Stimulated activated CD4-positive, alpha-beta T cell treated with anti-CD3 and anti-CD28 coated beads, Interleukin-2, amount 100 ng/mL, for 24 hours (primary cell): ENCODE data around the gene CLEC4G.
"Not testable (repeated sequence)": the region's sequence is repeated elsewhere in the genome, so short reads cannot be mapped to it uniquely, and the experiment has no call there.

ENCODE experiments used
- DNase-seq, 2 donors: peaks; one replicate each; pipeline ENCODE4 v3.0.0-alpha.2; 2020

Gene CLEC4G

GRCh38 chr19:7732045-7732444 is at the start of gene CLEC4G:
CLEC4G (minus strand) TSS chr19:7732110; CDS start chr19:7732102, 8 bp downstream.
- DNase-seq: no peak

GRCh38 chr19:7781157-7781556 is 49.2 kb upstream of the CLEC4G start:
- no peak for DNase-seq

GRCh38 chr19:7779631-7780486 is 47.9 kb upstream of the CLEC4G start:
- DNase-seq: no peak

- no peak for DNase-seq
Measured at GRCh38 chr19:7778081-7778480, 46.2 kb upstream of the CLEC4G start.

GRCh38 chr19:7775761-7776160 is 43.9 kb upstream of the CLEC4G start:
- no peak for DNase-seq

- no peak for DNase-seq
Measured at GRCh38 chr19:7773841-7774240, 41.9 kb upstream of the CLEC4G start.

- DNase-seq: peak; percentile 24 to 54
Measured at GRCh38 chr19:7772752-7773291, 40.9 kb upstream of the CLEC4G start.

GRCh38 chr19:7771072-7771471 is 39.2 kb upstream of the CLEC4G start:
- DNase-seq: no peak

GRCh38 chr19:7769171-7769570 is 37.3 kb upstream of the CLEC4G start:
- no peak for DNase-seq

- DNase-seq: no peak
Measured at GRCh38 chr19:7767487-7767886, 35.6 kb upstream of the CLEC4G start.

GRCh38 chr19:7766535-7766934 is 34.6 kb upstream of the CLEC4G start:
- no peak for DNase-seq

- not testable (repeated sequence) for DNase-seq
Measured at GRCh38 chr19:7765043-7765442, 33.1 kb upstream of the CLEC4G start.

- DNase-seq: not testable (repeated sequence)
Measured at GRCh38 chr19:7764157-7764556, 32.2 kb upstream of the CLEC4G start.

- DNase-seq: no peak
Measured at GRCh38 chr19:7763696-7764095, 31.8 kb upstream of the CLEC4G start.

GRCh38 chr19:7762719-7763293 is 30.9 kb upstream of the CLEC4G start, which contains the start of gene CLEC4M:
CLEC4M (plus strand) TSS chr19:7763243; CDS start chr19:7763267, 24 bp downstream.
- DNase-seq: no peak

GRCh38 chr19:7759156-7759555 is 27.2 kb upstream of the CLEC4G start:
- no peak for DNase-seq

GRCh38 chr19:7757358-7757757 is 25.4 kb upstream of the CLEC4G start:
- no peak for DNase-seq

GRCh38 chr19:7756258-7756657 is 24.3 kb upstream of the CLEC4G start:
- no peak for DNase-seq

- DNase-seq: peak; percentile 34 to 60
Measured at GRCh38 chr19:7751157-7751783, 19.4 kb upstream of the CLEC4G start.

GRCh38 chr19:7748756-7749155 is 16.8 kb upstream of the CLEC4G start:
- no peak for DNase-seq

GRCh38 chr19:7748171-7748570 is 16.3 kb upstream of the CLEC4G start:
- no peak for DNase-seq

- DNase-seq: no peak
Measured at GRCh38 chr19:7746903-7747884, 15.3 kb upstream of the CLEC4G start, which contains the start of gene CD209. CD209 (minus strand) TSS chr19:7747534; CDS start chr19:7747511, 23 bp downstream.
